DOHH2 (cell line): ENCODE data around the gene ACTN4.

Experiments used
- H3F3A ChIP-seq: fragments of 200-600 bp; sonication (generic), shearing (Covaris generic); 2 replicates; pipeline ENCODE4 v1.6.0; 2016; ENCODE audit warnings: antibody characterized with exemption, mild to moderate bottlenecking; ENCODE audit not compliant: control insufficient read depth, insufficient read depth
- H3K27ac ChIP-seq: fragments of 200-600 bp; sonication (generic); 2 replicates; pipeline ENCODE4 v1.5.1; 2014; ENCODE audit warnings: low read depth, mild to moderate bottlenecking, low read length, moderate library complexity
- H3K27me3 ChIP-seq: fragments of 200-600 bp; sonication (generic); 2 replicates; pipeline ENCODE4 v1.6.1; 2014; ENCODE audit warnings: mild to moderate bottlenecking, low read length, mixed read lengths; ENCODE audit not compliant: control insufficient read depth
- H3K36me3 ChIP-seq: fragments of 200-600 bp; sonication (generic); 2 replicates; pipeline ENCODE4 v1.6.1; 2014; ENCODE audit warnings: mild to moderate bottlenecking, low read length, moderate library complexity, mixed read lengths; ENCODE audit not compliant: control insufficient read depth
- H3K4me1 ChIP-seq: fragments of 200-600 bp; sonication (generic); 2 replicates; pipeline ENCODE4 v1.6.1; 2014; ENCODE audit warnings: mild to moderate bottlenecking, low read length, mixed read lengths; ENCODE audit not compliant: control insufficient read depth
- H3K4me2 ChIP-seq: fragments of 200-600 bp; sonication (generic); 2 replicates; pipeline ENCODE4 v1.6.0; 2014; ENCODE audit warnings: mild to moderate bottlenecking, low read length, moderate library complexity
- H3K4me3 ChIP-seq: fragments of 200-600 bp; sonication (generic); 2 replicates; pipeline ENCODE4 v1.5.1; 2014; ENCODE audit warnings: mild to moderate bottlenecking, low read length, mixed read lengths
- H3K79me2 ChIP-seq: fragments of 200-600 bp; sonication (generic); 2 replicates; pipeline ENCODE4 v1.6.1; 2014; ENCODE audit warnings: mild to moderate bottlenecking, low read length, mixed read lengths; ENCODE audit not compliant: control insufficient read depth
- H3K9me2 ChIP-seq: fragments of 200-600 bp; sonication (generic); replicated peaks from 2 replicates; pipeline ENCODE4 v1.6.1; 2014; ENCODE audit warnings: mild to moderate bottlenecking, low read length, mixed read lengths; ENCODE audit not compliant: control insufficient read depth
- H3K9me3 ChIP-seq: fragments of 200-600 bp; sonication (generic); 2 replicates; pipeline ENCODE4 v1.6.1; 2014; ENCODE audit warnings: antibody characterized with exemption, low read length, mixed read lengths; ENCODE audit not compliant: control insufficient read depth, insufficient read depth
- H4K20me1 ChIP-seq: fragments of 200-600 bp; sonication (generic); 2 replicates; pipeline ENCODE4 v1.6.0; 2014; ENCODE audit warnings: low read depth, mild to moderate bottlenecking, antibody characterized with exemption, low read length, moderate library complexity; ENCODE audit not compliant: control insufficient read depth, insufficient read depth
- EZH2phosphoT487 ChIP-seq: fragments of 200-600 bp; sonication (generic); IDR thresholded peaks from 2 replicates; pipeline ENCODE4 v1.6.1; 2017; ENCODE audit warnings: borderline replicate concordance, mild to moderate bottlenecking, antibody characterized with exemption, low read length, moderate library complexity, mixed read lengths
- TF ChIP-seq, protein P1 (sequence below): fragments of 200-600 bp; sonication (generic); IDR thresholded peaks from one replicate; pipeline ENCODE4 v1.5.1; 2014; ENCODE audit warnings: antibody characterized with exemption, mild to moderate bottlenecking, low read depth, low read length; ENCODE audit not compliant: poor library complexity, severe bottlenecking

The ACTN4 gene

DNA sequence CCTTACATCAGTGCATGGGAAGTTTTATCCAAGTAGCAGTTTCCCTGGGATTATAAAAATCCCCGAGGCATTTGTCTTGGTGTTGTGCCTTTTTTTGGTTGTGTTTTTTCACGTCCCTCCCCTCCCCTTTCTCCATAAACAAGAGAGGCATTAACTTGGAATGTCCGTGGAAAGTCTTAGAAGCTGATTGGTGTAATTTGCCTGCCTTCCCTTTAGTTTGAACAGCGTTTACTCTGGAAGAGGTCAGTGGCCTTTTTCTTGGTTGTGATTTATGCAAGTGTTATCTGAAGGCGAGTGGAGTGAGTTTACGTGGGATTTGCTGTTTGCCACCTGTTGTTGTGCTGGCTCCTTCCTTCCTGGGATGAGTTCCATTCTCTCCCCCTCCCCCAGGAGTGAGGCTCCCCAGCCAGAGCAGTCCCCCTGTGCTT lies 7.2 kb downstream of the ACTN4 start:
- peaks cover 22% of the 10 kb centered on the region for H3K4me1 ChIP-seq
- H3K9me3 ChIP-seq: no peaks in the 10 kb centered on the region
- TF ChIP-seq, protein P1, sequence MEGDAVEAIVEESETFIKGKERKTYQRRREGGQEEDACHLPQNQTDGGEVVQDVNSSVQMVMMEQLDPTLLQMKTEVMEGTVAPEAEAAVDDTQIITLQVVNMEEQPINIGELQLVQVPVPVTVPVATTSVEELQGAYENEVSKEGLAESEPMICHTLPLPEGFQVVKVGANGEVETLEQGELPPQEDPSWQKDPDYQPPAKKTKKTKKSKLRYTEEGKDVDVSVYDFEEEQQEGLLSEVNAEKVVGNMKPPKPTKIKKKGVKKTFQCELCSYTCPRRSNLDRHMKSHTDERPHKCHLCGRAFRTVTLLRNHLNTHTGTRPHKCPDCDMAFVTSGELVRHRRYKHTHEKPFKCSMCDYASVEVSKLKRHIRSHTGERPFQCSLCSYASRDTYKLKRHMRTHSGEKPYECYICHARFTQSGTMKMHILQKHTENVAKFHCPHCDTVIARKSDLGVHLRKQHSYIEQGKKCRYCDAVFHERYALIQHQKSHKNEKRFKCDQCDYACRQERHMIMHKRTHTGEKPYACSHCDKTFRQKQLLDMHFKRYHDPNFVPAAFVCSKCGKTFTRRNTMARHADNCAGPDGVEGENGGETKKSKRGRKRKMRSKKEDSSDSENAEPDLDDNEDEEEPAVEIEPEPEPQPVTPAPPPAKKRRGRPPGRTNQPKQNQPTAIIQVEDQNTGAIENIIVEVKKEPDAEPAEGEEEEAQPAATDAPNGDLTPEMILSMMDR: no peak
- no peak for TF ChIP-seq EZH2phosphoT487
- H3F3A ChIP-seq: no peaks in the 10 kb centered on the region
- no peak overlapping the region for H3K27ac ChIP-seq
- H3K79me2 ChIP-seq: peaks cover 100% of the 10 kb centered on the region
- no peaks in the 10 kb centered on the region for H3K9me2 ChIP-seq
- no peaks in the 10 kb centered on the region for H3K27me3 ChIP-seq
- H3K4me3 ChIP-seq: no peak overlapping the region
- H3K4me2 ChIP-seq: no peak overlapping the region
- H3K36me3 ChIP-seq: peaks cover 38% of the 10 kb centered on the region
- peaks cover 22% of the 10 kb centered on the region for H4K20me1 ChIP-seq

DNA sequence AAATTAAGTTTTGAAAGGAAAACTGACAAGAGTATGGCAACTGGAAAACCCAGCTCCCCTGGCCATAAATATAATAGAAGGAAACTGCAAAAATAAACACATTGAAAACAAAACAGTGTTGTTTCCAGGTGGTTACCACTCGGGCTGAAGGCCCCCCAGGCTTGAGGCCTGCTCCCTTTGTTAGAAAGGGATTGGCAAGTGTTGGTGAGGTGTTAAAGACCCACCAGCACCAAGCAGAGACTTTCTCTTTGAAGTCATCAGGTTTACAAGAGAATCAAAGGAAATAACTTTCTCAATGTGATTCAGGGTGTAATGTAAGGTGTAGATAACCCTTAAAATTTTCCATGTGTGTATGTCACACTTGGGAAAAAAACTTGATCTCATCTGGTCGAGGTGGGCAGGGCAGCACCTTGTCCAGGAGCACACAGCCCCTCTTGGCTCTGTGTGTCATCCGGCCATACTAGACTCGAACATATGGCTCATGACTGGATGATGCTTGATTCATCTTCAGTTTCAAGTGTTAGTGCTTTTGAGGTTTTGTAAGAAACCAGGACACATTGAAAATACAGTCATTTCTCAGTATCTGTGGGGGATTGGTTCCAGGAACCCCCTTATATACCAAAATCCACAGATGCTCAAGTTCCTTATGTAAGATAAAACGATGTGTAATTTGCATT lies 7.8 kb downstream of the ACTN4 start:
- H3K36me3 ChIP-seq: peaks cover 38% of the 10 kb centered on the region
- H3K4me2 ChIP-seq: no peak overlapping the region

DNA sequence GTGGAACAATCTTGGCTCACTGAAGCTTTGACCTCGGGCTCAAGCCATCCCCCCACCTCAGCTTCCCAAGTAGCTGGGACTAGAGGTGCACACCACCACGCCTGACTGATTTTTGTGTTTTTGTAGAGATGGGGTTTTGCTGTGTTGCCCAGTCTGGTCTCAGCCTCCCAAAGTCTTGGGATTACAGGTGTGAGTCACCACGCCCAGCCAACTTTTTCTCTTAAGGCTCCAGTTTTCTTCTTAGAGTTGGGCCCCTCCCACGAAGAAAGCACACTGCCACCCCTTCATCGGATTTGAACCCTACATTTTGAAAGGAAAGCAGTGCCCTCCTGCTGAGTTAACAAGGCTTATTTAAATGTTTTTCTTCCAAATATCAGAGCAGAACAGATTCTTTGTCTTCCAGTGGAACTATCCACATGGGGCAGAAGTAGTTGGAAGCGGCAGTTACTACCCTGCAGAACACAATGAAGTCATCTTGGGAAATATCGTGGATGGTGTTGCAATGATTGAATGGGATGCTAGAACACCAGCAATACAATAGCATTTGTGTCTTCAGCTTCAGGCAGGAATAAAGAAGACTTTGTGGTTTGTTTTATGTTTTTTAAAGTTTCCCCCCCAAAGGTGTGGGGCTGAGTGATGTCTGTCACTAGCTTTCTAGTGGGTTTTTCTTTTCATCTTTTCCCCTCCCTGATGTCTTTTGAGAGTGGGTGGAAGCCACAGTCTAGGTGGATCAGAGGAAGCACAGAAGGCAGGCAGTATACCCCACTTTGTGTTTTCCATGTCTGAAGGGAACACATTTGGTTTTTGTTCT lies 8.9 kb downstream of the ACTN4 start:
- Histone ChIP-seq H3K27me3 (no peaks in the 10 kb centered on the region), H3K9me3 (no peaks in the 10 kb centered on the region), H3K79me2 (peaks cover 100% of the 10 kb centered on the region), H3K4me3 (no peak overlapping the region), H3F3A (no peaks in the 10 kb centered on the region), H3K27ac (no peak overlapping the region), H3K4me2 (no peak overlapping the region), H4K20me1 (peaks cover 16% of the 10 kb centered on the region; the same call in 1 of the 2 replicates), H3K9me2 (no peaks in the 10 kb centered on the region), H3K4me1 (peaks cover 14% of the 10 kb centered on the region), H3K36me3 (peaks cover 38% of the 10 kb centered on the region)
- TF ChIP-seq EZH2phosphoT487: no peak

More for the DNA sequence above, 7.8 kb downstream of the ACTN4 start:
- Histone ChIP-seq H3K4me3 (no peak overlapping the region), H3K9me2 (no peaks in the 10 kb centered on the region), H3K4me1 (peaks cover 16% of the 10 kb centered on the region), H3F3A (no peaks in the 10 kb centered on the region), H3K27me3 (no peaks in the 10 kb centered on the region), H3K27ac (no peak overlapping the region), H3K79me2 (peaks cover 100% of the 10 kb centered on the region), H3K9me3 (no peaks in the 10 kb centered on the region), H4K20me1 (peaks cover 16% of the 10 kb centered on the region; the same call in 1 of the 2 replicates)
- TF ChIP-seq, protein P1: no peak
- no peak for TF ChIP-seq EZH2phosphoT487
